H9 (cell line): Measurements from ENCODE around the gene GCNA. TPM values are rescaled to one million over a fixed set of nuclear protein-coding genes. Genes with fewer than 3 reads are reported as not detected.

ENCODE experiments used
- DNase-seq: peaks from one replicate; pipeline ENCODE4 v3.0.0-alpha.2; 2017
- H2AFZ ChIP-seq: one replicate; pipeline ENCODE4 v1.6.1; 2013; ENCODE audit warnings: mild to moderate bottlenecking, low read length, control low read depth, moderate library complexity
- H2AK5ac ChIP-seq: 2 replicates; pipeline ENCODE4 v1.6.1; 2013; ENCODE audit warnings: low read length, control low read depth, mixed read lengths; ENCODE audit not compliant: insufficient read length
- H2BK120ac ChIP-seq: one replicate; pipeline ENCODE4 v1.6.1; 2013; ENCODE audit warnings: low read depth, mild to moderate bottlenecking, low read length, control low read depth, inconsistent platforms; ENCODE audit not compliant: poor library complexity, severe bottlenecking
- H2BK12ac ChIP-seq: 2 replicates; pipeline ENCODE4 v1.6.1; 2013; ENCODE audit warnings: low read length, control low read depth, mixed read lengths, low read depth; ENCODE audit not compliant: insufficient read length
- H2BK15ac ChIP-seq: 2 replicates; pipeline ENCODE4 v1.6.1; 2013; ENCODE audit warnings: low read depth, low read length, control low read depth
- H2BK20ac ChIP-seq: one replicate; pipeline ENCODE4 v1.6.1; 2013; ENCODE audit warnings: low read depth, mild to moderate bottlenecking, low read length, control low read depth, inconsistent platforms; ENCODE audit not compliant: poor library complexity, severe bottlenecking
- H2BK5ac ChIP-seq: 2 replicates; pipeline ENCODE4 v1.6.1; 2013; ENCODE audit warnings: low read length, control low read depth, mixed read lengths; ENCODE audit not compliant: insufficient read length
- H3K14ac ChIP-seq: 2 replicates; pipeline ENCODE4 v1.6.1; 2013; ENCODE audit warnings: low read length, control low read depth; ENCODE audit not compliant: insufficient read depth
- H3K18ac ChIP-seq: 2 replicates; pipeline ENCODE4 v1.6.1; 2013; ENCODE audit warnings: low read depth, mild to moderate bottlenecking, mixed read lengths, low read length, control low read depth; ENCODE audit not compliant: insufficient read length
- H3K23ac ChIP-seq: 2 replicates; pipeline ENCODE4 v1.6.1; 2013; ENCODE audit warnings: low read length, control low read depth, mixed read lengths, low read depth; ENCODE audit not compliant: insufficient read length
- H3K23me2 ChIP-seq: 2 replicates; pipeline ENCODE4 v1.6.1; 2013; ENCODE audit warnings: low read depth, mild to moderate bottlenecking, mixed read lengths, low read length, control low read depth; ENCODE audit not compliant: insufficient read length, poor library complexity, severe bottlenecking
- H3K27ac ChIP-seq: 2 replicates; pipeline ENCODE4 v1.5.1; 2013; ENCODE audit warnings: low read length, control low read depth, mixed read lengths, low read depth; ENCODE audit not compliant: insufficient read length
- H3K27me3 ChIP-seq: 2 replicates; pipeline ENCODE4 v1.6.1; 2013; ENCODE audit warnings: low read length, control low read depth, inconsistent platforms; ENCODE audit not compliant: insufficient read depth
- H3K4ac ChIP-seq: 2 replicates; pipeline ENCODE4 v1.6.1; 2013; ENCODE audit warnings: low read depth, mild to moderate bottlenecking, control low read depth, inconsistent platforms, low read length, moderate library complexity
- H3K4me1 ChIP-seq: 2 replicates; pipeline ENCODE4 v1.6.1; 2013; ENCODE audit warnings: low read length, control low read depth, inconsistent platforms; ENCODE audit not compliant: insufficient read depth
- H3K4me2 ChIP-seq: 2 replicates; pipeline ENCODE4 v1.6.1; 2013; ENCODE audit warnings: low read length, control low read depth, mixed read lengths; ENCODE audit not compliant: insufficient read length, insufficient read depth
- H3K56ac ChIP-seq: 2 replicates; pipeline ENCODE4 v1.6.1; 2013; ENCODE audit warnings: low read depth, mild to moderate bottlenecking, mixed read lengths, low read length, control low read depth; ENCODE audit not compliant: insufficient read length
- H3K79me1 ChIP-seq: 2 replicates; pipeline ENCODE4 v1.6.1; 2013; ENCODE audit warnings: low read depth, mild to moderate bottlenecking, moderate library complexity, low read length, control low read depth, inconsistent platforms; ENCODE audit not compliant: insufficient read depth, poor library complexity, severe bottlenecking
- H3K79me2 ChIP-seq: 2 replicates; pipeline ENCODE4 v1.6.1; 2013; ENCODE audit warnings: low read length, control low read depth, inconsistent platforms; ENCODE audit not compliant: insufficient read depth
- H3K9ac ChIP-seq: 2 replicates; pipeline ENCODE4 v1.6.1; 2013; ENCODE audit warnings: low read length, control low read depth, mixed read lengths; ENCODE audit not compliant: insufficient read length; ENCODE audit errors: extremely low read depth
- H3K9me3 ChIP-seq: one replicate; pipeline ENCODE4 v1.6.1; 2013; ENCODE audit warnings: low read depth, low read length, inconsistent platforms; ENCODE audit not compliant: control insufficient read depth
- H3T11ph ChIP-seq: one replicate; pipeline ENCODE4 v1.6.1; 2013; ENCODE audit warnings: mild to moderate bottlenecking, low read length, control low read depth, inconsistent platforms
- H4K20me1 ChIP-seq: one replicate; pipeline ENCODE4 v1.6.1; 2013; ENCODE audit not compliant: control insufficient read depth, insufficient read length, insufficient read depth
- H4K5ac ChIP-seq: 2 replicates; pipeline ENCODE4 v1.6.1; 2013; ENCODE audit warnings: low read depth, mild to moderate bottlenecking, mixed read lengths, low read length, control low read depth; ENCODE audit not compliant: insufficient read length
- H4K8ac ChIP-seq: replicated peaks from 2 replicates; pipeline ENCODE4 v1.6.1; 2013; ENCODE audit warnings: low read length, control low read depth, mixed read lengths, low read depth; ENCODE audit not compliant: insufficient read length
- H4K91ac ChIP-seq: 2 replicates; pipeline ENCODE4 v1.6.1; 2013; ENCODE audit warnings: low read depth, mild to moderate bottlenecking, moderate library complexity, mixed read lengths, low read length, control low read depth; ENCODE audit not compliant: insufficient read length
- H3K27ac Mint-ChIP-seq, 3 experiments: 2 replicates in 2 of 3; 3 replicates in 1 of 3; pipeline ENCODE4 v1.8.0; 2020 to 2021; ENCODE audit warnings: mixed read lengths in 3 of 3, mild to moderate bottlenecking in 1 of 3, moderate library complexity in 1 of 3
- H3K27me3 Mint-ChIP-seq: 2 replicates; pipeline ENCODE4 v1.8.0; 2021; ENCODE audit warnings: low read depth, mild to moderate bottlenecking, moderate library complexity, mixed read lengths
- H3K36me3 Mint-ChIP-seq, 3 experiments: 2 replicates in 2 of 3; 3 replicates in 1 of 3; pipeline ENCODE4 v1.8.0; 2020 to 2021; ENCODE audit warnings: low read depth in 3 of 3, mixed read lengths in 3 of 3; ENCODE audit not compliant: insufficient read depth in 1 of 3
- H3K4me1 Mint-ChIP-seq, 2 experiments: 2 replicates each; pipeline ENCODE4 v1.8.0; 2020; ENCODE audit warnings: mixed read lengths in 2 of 2
- H3K4me3 Mint-ChIP-seq, 2 experiments: 2 replicates in 1 of 2; 3 replicates in 1 of 2; pipeline ENCODE4 v1.8.0; 2020 to 2021; ENCODE audit warnings: mild to moderate bottlenecking in 2 of 2, mixed read lengths in 2 of 2, moderate library complexity in 1 of 2
- H3K9me3 Mint-ChIP-seq, 2 experiments: 2 replicates in 1 of 2; 3 replicates in 1 of 2; pipeline ENCODE4 v1.8.0; 2020; ENCODE audit warnings: mild to moderate bottlenecking in 2 of 2, mixed read lengths in 2 of 2, moderate library complexity in 1 of 2
- CTCF ChIP-seq: fragments of 200-600 bp; sonication (generic); conservative IDR thresholded peaks from 3 replicates; pipeline ENCODE4 v1.8.0; 2021; ENCODE audit warnings: antibody characterized with exemption, mild to moderate bottlenecking
- WGBS: extraction: QIAGEN DNeasy Blood & Tissue Kit; methylation state at CpG from one replicate; pipeline ENCODE4 v1.1.7; 2013; ENCODE audit warnings: missing lambda C conversion rate, low lambda C conversion rate, mixed read lengths; ENCODE audit not compliant: insufficient read length; ENCODE audit errors: extremely low coverage; 5-methylcytosine and 5-hydroxymethylcytosine counted together
- total RNA-seq: library from RNA; stranded (reverse); gene quantifications from 2 replicates; pipeline ENCODE4 v1.2.1, GENCODE V29; 2021

GCNA gene
- total RNA-seq, 1 experiment from 2014 or later: 0.96 TPM

- Histone ChIP-seq H2BK15ac (no peak overlapping the region), H3K27me3 (no peaks in the 10 kb centered on the region), H2BK120ac (no peak overlapping the region), H3K79me2 (no peaks in the 10 kb centered on the region), H3K79me1 (no peaks in the 10 kb centered on the region), H3K56ac (no peak overlapping the region), H3K18ac (no peak overlapping the region), H4K91ac (no peak overlapping the region), H3K23ac (no peak overlapping the region), H3K9me3 (peaks cover 39% of the 10 kb centered on the region), H4K8ac (no peak overlapping the region), H3K4me2 (no peak overlapping the region), H2BK20ac (no peak overlapping the region), H3T11ph (no peak overlapping the region), H3K4me1 (no peaks in the 10 kb centered on the region), H4K5ac (no peak overlapping the region), H3K27ac (no peak overlapping the region), H2BK5ac (no peak overlapping the region), H3K9ac (no peak overlapping the region), H2AK5ac (no peak overlapping the region), H4K20me1 (no peaks in the 10 kb centered on the region), H3K4ac (no peak overlapping the region), H3K23me2 (no peaks in the 10 kb centered on the region), H3K14ac (no peak overlapping the region), H2BK12ac (no peak overlapping the region), H2AFZ (no peak overlapping the region)
- H3K9me3 Mint-ChIP-seq: peaks cover 70 to 71% of the 10 kb centered on the region in 2 experiments
- no peak for TF ChIP-seq CTCF
- no CpG with 5 or more reads among the region's 2 CpGs for WGBS
- H3K4me1 Mint-ChIP-seq: no peaks in the 10 kb centered on the region
- DNase-seq: no peak
- H3K4me3 Mint-ChIP-seq: no peak overlapping the region
- no peaks in the 10 kb centered on the region for H3K27me3 Mint-ChIP-seq
- H3K27ac Mint-ChIP-seq: no peak overlapping the region
- peaks cover 26 to 47% (median 34%) of the 10 kb centered on the region in 3 experiments for H3K36me3 Mint-ChIP-seq
Measured at GRCh38 chrX:71599965-71600364, 21.7 kb downstream of the GCNA start.
